ENCODE measurements around the gene SPATA2L.
"Not testable (repeated sequence)": the region's sequence is repeated elsewhere in the genome, so short reads cannot be mapped to it uniquely, and the experiment has no call there.

The SPATA2L gene

DNA sequence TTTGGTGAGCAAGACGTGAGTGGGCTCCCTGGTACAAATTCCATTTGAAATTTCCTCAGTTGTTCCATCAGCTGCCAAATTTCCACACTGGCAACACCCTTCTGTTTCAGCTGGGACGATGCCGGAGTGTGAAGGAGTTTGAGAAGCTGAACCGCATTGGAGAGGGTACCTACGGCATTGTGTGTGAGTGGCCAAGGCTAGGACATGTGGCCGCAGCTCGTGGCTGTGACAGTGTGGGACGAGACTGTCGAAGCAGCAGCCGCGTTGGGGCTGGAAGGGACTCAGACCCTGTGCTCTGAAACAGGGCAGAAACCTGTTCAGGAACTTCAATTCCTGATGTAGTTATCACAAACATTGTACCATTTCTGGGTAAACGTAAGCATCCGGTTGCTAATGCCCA is 12.4 kb downstream of the SPATA2L start:
- no peak for DNase-seq

DNA sequence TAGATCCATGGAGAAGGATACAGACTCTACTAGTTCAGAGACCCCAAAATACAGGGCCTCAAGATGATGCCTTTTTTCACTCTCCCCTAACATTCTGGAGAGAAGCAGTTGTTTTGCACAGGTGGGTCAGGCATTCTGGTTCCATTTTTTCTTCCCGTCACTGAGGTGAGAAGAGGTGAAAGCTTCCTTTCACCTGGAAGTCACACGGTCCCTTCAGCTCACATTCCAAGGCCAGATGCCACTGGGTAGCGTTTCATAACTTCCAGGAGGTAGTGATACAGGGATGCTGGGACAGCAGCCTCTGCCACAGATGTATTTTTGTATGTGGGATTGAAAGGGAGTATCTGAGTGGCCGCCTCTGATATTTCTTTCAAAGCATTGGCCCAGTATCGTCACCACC is 13.1 kb downstream of the SPATA2L start:
- no peak for DNase-seq

DNA sequence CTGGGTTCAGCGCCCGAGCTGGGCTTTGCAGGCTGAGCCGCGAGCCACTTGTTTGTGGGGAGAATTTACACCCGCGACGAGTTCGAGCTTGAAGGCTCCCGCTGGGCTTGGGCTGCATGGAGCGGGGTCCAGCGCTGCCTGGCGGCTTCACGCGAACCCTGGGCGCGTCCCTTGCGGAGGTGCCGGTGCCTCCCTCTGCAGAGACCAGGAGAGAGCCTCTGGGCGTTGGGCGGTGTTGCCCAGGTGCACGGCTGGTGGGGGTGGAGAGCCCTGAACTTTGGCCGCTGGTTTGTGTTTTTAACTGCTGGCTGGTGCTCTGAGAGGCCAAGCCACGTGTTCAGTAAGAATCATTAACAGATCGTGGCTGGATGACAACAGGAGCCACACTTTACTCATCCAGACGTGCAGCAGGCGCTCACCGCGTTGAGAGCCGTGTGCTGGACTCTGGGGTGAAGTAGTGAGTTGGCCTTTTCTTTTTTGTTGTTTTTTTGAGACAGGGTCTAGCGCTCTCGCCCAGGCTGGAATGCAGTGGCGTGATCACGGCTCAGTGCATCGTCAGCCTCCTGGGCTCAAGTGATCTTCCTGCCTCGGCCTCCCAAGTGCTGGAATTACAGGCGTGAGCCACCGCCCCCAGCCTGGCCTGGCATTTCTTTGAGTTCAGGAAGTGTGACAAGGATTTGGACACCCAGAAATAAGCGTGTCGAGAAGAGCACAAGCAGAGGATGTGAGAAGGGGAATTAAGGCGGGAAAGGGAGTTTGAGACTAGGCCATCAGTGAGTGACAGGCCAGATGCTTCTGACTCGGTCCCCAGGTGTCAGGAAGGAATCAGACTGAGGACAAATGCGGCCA is 14.2 kb downstream of the SPATA2L start:
- no peak for DNase-seq

DNA sequence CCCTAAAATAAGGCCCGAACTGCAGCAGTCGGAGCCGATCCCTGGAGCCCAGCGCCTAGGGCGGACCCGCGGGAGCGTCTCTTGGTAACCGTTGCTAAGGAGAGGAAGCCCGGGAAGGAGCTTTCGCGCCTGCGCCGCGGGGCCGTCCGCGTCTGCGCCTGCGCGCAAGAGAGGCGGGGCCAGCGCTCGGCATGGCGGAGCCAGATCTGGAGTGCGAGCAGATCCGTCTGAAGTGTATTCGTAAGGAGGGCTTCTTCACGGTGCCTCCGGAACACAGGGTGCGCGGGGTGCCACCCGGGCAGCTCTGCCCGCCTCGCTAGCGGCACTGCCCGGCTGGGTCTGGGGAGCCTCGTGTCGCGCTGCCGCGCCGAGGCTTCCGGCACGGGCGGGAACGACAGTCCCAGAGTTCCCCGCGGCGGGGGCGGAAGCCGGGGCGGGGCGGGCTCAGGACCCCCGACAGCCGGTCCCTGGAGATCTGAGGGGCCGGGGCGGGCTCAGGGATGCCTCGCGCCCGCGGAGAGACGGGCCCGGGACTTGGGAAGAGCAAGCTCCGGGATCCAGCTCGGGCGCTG is 14.9 kb downstream of the SPATA2L start, which contains the start of gene CDK10:
TSS of gene CDK10 (plus strand) at position 170 of the 572 bp plus-strand sequence. CDS start at position 192, 22 bp downstream.
- DNase-seq: peak; percentile 65 to 66

DNA sequence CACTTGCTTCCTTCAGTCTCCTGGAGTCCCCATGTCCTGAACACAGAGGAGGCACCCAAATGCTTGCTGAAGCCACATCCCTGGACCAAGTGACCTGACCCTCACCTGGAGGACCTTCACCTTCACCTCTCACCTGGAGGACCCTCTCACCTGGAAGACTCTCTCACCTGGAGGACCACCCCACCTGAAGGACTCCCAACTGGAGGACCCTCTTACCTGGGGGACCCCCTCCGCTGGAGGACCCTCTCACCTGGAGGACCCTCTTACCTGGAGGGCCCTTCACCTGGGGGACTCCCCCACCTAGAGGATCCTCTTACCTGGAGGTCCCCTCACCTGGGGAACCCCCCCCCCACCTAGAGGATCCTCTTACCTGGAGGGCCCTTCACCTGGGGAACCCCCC is 15.6 kb downstream of the SPATA2L start:
- no peak for DNase-seq

DNA sequence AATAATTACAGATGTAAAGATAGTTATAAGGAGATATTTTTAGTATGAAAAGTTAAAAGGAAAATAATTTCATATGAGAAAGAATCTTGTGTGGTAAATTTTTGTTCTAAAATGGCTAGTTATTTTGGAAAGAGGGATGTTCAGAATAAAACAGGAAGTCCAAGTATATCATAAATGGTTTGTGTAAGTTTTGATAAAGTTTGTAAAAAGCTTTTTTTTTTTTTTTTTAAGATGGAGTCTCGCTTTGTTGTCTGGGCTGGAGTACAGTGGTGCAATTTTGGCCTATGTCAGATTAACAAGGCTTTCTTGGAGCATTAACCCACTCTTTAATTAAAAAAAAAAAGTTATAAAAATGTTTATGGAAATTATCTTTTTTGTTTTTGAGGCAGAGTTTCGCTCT is 23.2 kb downstream of the SPATA2L start:
- DNase-seq: no peak

DNA sequence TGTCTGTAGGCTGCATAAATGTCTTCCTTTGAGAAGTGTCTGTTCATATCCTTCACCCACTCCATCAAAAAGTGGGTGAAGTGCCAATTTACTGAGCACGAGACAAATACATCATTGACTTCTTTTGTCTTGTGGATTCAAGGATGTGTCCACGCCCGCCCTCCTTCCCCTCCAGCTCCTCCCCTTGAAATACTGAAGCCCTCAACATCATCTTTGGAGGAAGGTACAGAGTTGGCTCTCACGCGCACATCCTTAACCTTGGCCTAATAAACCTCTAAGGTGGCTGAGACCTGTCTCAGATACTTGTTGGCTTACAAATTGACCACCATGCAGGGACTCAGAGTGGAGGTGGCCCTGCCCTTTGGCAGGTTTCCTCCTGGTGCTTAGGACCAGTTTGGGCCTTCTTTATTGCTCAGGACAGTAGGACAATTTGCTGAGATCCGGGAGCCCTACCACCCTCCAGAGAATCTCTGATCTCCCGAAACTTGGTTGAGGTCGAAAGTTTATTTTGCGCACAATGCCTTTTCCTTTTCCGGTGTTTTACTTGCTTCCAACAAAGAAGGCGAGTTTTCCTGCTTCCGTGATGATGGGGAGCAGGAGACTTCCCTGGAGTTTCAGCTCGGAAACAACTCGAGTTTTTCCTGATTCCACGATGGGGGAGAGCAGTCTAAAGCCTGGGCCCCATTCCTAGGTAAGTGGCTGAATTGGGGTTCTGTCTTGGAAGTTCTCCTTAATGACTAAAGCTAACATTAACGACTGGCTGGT is 29.1 kb downstream of the SPATA2L start:
- no peak for DNase-seq

DNA sequence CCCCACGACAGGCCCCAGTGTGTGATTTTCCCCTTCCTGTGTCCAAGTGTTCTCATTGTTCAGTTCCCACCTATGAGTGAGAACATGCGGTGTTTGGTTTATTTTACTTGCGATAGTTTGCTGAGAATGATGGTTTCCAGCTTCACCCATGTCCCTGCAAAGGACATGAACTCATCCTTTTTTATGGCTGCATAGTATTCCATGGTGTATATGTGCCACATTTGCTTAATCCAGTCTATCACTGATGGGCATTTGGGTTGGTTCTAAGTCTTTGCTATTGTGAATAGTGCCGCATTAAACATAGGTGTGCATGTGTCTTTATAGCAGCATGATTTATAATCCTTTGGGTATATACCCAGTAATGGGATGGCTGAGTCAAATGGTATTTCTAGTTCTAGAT is 29.9 kb downstream of the SPATA2L start:
- DNase-seq: not testable (repeated sequence)

DNA sequence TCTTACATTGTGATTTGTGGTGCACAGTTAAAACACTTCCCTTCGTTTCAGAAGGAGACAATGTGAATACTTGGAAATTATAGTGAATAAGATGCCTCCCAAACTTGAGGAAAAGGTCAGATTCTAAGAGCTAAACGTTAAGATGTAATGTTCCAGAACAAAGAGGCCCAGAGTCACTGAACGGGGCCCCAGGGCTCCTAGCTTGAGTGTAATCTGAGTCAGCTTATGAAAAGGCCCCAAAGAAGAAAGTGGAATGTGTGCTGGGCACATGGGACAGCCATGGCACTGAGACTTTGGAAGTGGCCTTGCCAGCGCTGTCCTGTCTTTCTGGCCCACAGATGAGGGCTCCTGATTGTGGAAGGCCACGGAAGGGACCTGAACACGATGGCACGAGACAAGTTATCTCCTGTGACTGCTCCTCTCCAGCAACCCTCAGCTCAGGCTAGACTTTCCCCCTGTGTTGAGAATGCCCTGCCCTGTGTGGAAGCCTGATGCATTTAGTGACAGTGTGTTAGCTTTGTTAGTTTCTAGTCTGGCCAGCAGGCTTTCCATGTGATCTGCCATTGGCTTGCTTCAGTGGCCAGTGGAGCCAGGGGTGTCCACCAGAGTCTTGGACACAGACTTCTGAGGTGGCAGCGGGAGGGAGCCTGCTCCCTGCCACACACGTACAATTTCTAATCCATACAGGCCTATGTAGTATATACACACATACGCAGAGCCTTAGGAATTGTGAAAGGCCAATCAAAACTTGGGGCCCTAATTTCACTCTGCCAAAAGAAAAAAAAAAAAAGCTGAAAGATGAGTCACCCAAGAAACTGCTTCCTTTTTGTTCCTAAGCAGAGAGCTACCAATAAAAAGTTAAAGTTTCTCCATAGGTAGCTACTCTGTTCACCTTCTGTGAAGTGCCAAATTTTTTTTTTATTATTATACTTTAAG is 30.7 kb downstream of the SPATA2L start:
- no peak for DNase-seq

DNA sequence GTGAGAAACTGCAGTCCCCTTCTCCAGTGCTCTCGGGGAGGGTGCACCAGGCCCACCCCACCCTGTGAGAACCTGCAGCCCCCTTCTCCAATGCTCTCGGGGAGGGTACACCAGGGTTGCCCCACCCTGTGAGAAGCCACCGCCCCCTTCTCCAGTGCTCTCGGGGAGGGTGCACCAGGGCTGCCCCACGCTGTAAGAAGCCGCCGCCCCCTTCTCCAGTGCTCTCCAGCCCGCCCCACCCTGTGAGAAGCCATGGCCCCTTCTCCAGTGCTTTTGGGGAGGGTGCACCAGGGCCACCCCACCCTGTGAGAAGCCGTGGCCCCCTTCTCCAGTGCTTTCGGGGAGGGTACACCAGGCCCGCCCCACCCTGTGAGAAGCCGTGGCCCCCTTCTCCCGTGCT is 31.8 kb downstream of the SPATA2L start:
- DNase-seq: no peak

DNA sequence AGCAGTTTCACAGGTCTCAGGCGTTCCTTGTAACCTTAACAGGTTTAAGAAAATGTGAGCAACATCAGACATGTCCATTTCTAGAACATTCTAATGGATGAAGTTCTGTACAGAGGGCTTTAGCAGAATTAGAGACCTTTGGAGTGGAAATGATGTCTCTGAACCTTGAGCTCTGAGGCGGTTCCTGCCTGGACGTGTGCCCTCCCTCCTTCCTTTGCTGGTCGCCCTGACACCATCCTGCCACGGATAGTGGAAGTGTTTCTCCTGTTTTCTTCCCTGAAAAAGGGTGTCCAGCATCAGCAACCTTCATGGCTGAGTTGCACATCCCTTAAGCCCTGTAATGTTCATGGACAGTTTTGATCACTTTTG is 32.7 kb downstream of the SPATA2L start:
- no peak for DNase-seq

DNA sequence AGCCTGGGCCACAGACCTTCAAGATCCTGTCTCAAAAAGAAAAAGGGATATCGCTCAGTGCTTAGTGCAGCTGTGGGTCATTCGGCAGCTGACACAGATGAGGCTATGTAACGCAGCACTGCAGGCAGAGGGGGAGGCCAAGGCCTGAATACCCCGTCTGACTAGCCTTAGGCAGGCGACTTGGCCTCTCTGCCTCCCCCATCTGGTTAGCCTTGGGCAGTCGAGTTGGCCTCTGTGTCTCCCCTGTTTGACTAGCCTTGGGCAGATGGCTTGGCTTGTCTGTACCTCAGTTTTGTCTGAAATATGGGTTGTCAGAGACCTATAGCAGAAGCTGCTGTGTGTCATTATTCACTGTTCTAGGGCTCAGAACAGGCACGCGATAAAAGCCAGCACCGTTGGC is 33.9 kb downstream of the SPATA2L start:
- DNase-seq: no peak

DNA sequence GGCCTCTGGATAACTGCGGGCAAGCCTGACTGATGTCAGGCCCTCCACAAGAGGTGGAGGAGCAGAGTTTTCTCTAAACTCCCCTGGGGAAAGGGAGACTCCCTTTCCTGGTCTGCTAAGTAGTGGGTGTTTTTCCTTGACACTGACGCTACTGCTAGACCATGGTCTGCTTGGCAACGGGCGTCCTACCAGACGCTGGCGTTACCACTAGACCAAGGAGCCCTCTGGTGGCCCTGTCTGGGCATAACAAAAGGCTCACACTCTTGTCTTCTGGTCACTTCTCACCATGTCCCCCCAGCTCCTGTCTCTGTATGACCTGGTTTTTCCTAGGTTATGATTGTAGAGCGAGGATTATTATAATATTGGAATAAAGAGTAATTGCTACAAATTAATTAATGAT is 34.5 kb downstream of the SPATA2L start:
- DNase-seq: not testable (repeated sequence)

DNA sequence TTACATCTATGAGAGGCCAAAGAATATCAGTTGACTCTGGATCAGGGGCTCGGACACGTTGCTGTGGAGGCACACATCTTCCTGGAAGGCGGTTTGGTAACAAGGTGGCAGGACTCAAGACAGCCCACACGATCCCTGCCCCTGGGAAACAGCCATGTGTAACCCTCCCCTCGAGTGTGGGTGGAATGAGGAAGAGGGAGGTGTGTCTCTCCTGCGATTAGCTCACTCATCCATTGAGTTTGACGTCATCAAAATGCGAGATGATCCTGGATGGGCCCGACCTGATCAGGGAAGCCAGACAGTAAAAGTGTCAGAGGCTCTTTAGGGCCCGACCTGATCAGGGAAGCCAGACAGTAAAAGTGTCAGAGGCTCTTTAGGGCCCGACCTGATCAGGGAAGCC is 37.3 kb downstream of the SPATA2L start:
- DNase-seq: not testable (repeated sequence)

DNA sequence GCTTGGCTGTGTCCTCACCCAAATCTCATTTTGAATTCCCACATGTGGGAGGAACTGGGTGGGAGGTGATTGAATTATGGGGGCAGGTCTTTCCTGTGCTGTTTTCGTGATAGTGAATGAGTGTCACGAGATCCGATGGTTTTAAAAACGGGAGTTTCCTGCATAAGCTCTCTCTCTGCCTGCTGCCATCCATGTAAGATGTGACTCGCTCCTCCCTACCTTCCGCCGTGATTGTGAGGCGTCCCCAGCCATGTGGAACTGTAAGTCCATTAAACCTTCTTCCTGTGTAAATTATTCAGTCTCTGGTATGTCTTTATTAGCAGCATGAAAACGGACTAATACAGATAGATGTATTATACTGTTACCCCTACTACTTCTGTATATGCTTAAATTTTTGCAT is 40.3 kb downstream of the SPATA2L start:
- DNase-seq: no peak

DNA sequence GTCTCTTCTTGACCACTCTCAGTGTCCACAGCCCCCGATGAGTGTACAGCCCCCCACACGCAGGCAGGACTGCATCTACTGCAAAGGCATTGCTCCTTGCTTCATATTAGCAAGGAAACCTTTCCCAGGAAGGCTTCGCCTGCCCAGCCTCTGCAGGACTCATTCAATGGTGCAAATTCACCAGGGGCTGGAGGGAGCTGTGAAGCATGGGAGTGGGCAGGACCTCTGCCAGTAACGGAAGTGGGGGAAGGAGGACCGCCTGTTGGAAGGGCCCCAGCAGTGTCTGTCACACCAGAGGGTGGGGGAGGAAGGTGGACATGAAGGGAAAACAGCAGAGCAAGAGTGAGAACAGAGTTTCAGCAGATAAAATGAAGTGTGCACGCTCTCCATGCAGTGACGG is 41.4 kb downstream of the SPATA2L start:
- no peak for DNase-seq

DNA sequence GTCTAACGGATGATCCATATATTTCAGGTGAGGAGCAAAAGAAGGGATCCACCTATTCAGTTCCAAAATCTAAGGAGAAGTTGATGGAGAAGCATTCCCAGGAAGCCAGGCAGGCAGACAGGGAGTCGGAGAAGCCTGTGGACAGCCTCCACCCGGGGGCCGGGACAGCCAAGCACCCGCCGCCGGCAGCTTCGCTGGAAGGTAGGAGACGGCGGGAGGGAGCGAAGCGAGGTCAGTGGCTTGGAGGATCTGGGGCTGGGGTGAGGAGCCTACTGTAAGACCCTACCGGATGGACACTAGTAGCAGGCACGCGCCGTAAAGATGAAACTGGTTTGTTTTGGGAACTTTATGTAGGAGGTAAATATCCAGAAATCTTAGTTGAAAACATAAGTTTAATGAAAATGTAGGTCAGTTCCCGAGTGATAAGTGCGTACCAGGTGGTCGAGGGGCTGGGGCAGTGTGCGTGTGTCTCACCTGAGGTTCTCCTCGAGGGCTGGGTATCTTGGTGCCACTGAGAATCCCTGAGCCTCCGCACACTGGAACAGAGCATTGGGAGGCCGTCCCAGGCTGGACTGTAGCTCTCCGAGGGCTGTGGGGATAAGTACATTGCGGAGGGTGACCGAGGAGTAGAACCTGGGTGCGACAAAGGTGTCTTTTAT is 43.2 kb downstream of the SPATA2L start:
- DNase-seq: no peak

DNA sequence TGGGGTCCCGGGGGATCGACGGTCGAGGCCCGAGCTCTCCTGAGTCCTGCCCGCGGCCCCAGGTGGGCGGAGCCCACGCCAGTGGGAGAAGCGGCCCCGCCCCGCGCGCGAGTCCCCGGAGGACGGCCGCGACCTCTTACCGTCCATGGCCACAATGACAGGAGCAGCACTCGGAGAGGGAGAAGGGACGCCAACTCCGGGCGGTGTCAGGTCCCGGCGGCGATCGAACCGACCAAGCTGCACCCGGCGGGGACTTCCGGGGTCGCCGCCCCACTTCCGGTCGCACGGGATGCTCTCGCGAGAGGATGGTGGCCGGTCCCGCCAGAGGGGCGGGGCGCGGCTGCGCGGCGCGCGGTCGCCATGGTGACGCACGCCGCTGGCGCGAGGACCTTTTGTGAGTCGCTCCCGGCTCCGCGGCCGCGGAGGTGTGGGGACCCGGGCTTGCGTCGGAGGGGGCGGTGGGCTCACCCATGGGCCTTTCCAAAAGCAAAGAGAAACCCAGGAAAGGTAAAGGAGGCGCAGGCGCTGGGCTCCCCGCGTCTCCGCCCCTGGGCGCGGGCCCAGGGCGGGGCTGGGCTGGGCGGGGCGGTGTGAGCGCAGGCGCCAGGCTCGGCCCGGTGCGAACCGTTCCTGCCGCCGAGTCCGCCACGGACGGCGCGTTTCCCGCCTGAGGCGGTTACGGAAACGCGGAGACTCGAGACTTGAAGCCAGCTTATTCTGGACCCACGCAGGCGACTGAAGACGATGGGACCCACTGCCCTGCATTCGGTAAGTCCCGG is 43.9 kb downstream of the SPATA2L start, which contains the start of the genes CHMP1A and SPATA33:
TSS of gene CHMP1A (minus strand) at position 267 of the 779 bp plus-strand sequence. CDS start at position 147, 120 bp downstream.
TSS of gene SPATA33 (plus strand) at position 395 of the 779 bp plus-strand sequence. CDS start at position 471, 76 bp downstream.
- DNase-seq: peak; percentile 44 to 57

DNA sequence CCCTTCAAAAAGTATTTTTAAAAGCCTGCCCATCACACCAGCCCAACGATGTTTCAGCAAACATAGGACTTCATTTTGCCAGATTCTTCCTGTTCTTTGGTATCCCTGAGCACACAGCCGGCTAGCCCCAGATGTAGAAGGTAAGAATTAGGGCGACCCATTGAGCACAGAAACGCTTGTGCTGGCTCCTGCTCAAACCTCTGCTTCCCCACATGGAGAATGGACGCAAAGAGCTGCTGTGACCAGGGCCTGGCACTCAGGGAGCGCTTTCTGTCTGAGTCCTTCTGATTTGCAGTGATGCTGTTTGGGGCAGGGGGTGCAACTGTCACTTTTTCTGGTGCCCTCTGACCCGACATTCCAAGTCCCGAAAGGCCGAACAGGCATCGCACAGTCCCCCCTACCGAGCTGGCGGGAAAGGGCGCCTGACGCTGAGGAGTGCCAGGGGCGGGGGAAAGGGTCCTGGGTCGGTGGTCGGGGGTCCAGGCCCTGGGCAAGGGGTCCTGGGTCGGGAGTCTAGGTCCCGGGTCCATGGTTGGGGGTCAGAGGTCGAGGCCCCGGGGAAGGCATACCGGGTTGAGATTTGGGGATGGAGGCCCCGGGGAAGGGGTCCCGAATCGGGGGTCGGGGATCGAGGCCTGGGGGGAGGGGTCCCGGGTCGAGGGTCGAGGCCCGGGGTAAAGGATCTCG is 44.9 kb downstream of the SPATA2L start:
- no peak for DNase-seq

DNA sequence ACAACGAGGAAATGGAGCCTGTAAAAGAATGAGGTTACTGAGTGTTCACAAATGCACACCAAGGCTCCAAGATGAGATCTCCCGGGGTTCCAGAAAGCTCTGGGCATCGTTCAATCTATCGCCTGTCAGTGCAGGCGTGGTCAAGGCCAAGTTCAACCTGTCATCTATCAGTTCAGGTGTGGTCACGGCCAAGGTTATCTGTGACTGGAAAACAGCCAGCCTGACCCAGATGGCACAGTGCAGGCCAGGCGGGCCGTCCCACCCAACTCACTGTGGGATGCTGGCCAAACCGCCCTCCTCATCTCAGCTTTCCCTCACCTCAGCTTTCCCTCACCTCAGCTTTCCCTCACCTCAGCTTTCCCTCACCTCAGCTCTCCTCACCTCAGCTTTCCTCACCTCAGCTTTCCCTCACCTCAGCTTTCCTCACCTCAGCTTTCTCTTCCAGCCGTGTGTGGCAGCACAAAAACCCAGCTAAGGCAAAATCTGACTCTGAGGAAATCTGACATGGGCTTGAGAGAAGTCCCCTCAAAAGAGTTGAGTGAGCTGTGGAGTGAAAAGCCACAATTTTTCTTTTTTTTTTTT is 46.4 kb downstream of the SPATA2L start:
- DNase-seq: no peak
